ENCODE data around the gene MTCL1. TPM values are rescaled to one million over a fixed set of nuclear protein-coding genes. Genes with fewer than 3 reads are reported as not detected.

The MTCL1 gene
- total RNA-seq, 1 experiment from 2014 or later, result 22.7 TPM

DNA sequence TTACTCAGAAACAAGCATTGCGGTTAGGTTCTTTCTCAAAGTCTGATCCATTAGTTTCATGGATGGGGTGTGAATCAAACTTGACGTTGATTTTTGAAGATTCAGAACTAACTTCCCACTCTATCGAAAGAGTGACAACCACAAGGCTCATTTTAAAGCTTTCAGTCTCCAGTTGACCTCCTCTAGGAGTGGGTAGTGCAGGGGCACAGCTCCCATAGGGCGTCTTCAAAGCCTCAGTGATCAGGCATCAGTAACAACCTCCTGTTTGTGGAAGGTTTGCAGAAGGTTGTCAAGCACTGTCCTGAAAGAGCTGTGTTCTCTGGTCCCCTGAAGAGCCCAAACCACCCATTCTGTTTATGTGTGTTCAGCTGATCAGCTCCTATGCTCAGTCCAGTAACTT, 10.2 kb downstream of the MTCL1 start:
- ATAC-seq (no peak), DNase-seq (ENCODE audit: low read depth, low spot score) (no peak)
- Histone ChIP-seq H3K9ac (ENCODE audit: low read length) (no peak overlapping the region), H3K9me2 (ENCODE audit: insufficient read depth) (no peaks in the 10 kb centered on the region), H3K79me2 (ENCODE audit: insufficient read depth, low read length) (peaks cover 46% of the 10 kb centered on the region), H3K4me1 (ENCODE audit: control insufficient read depth in 1 of 2, insufficient read depth in 2 of 2, low read length in 2 of 2) (no peaks in the 10 kb centered on the region; a peak in 1 of 4 replicates), H3K4me3 (replicated peaks in 1 of 2; ENCODE audit: low read depth in 1 of 2, low read length in 2 of 2) (no peak overlapping the region), H2AFZ (ENCODE audit: low read depth, low read length, poor library complexity, severe bottlenecking) (no peak overlapping the region), H4K20me1 (ENCODE audit: insufficient read depth) (no peaks in the 10 kb centered on the region), H3K36me3 (ENCODE audit: control insufficient read depth in 1 of 2, insufficient read depth in 2 of 2, low read length in 2 of 2) (peaks cover 0 to 6% of the 10 kb centered on the region in 2 experiments; a peak in 2 of 4 replicates), H3K27me3 (ENCODE audit: insufficient read depth, low read length) (no peaks in the 10 kb centered on the region), H3K9me3 (ENCODE audit: control insufficient read depth in 1 of 2, insufficient read depth in 1 of 2, low read depth in 1 of 2, low read length in 2 of 2) (no peaks in the 10 kb centered on the region), H3K27ac (ENCODE audit: low read depth, low read length) (no peak overlapping the region), H3K4me2 (ENCODE audit: low read length) (no peak overlapping the region)
- POLR2A ChIA-PET, result no interaction called here
- CTCF ChIA-PET, result no interaction called here
- no TSS peak for BruUV-seq (replicated peaks)
- TF ChIP-seq EZH2phosphoT487 (IDR thresholded peaks at IDR 0.05; ENCODE audit: borderline replicate concordance) (no peak), JUND (IDR thresholded peaks at IDR 0.05) (no peak), RAD21 (IDR thresholded peaks at IDR 0.05; ENCODE audit: low read depth) (no peak), TCF7L2 (IDR thresholded peaks at IDR 0.05; ENCODE audit: borderline replicate concordance, extremely low read depth, insufficient read depth, insufficient read length) (no peak), ZNF274 (IDR thresholded peaks at IDR 0.05; ENCODE audit: low read depth, low read length) (no peak), EGR1 (IDR thresholded peaks at IDR 0.05; ENCODE audit: low read depth) (no peak), SP1 (IDR thresholded peaks at IDR 0.05; ENCODE audit: low read depth) (no peak), ELF1 (IDR thresholded peaks at IDR 0.05; ENCODE audit: borderline replicate concordance, low read depth) (no peak), POLR2A (IDR thresholded peaks at IDR 0.05; ENCODE audit: borderline replicate concordance, extremely low read depth, insufficient read depth, insufficient read length) (no peak), CBX3 (IDR thresholded peaks at IDR 0.05; ENCODE audit: low read depth) (no peak), CEBPB (IDR thresholded peaks at IDR 0.05; ENCODE audit: low read depth) (no peak), YY1 (IDR thresholded peaks at IDR 0.05; ENCODE audit: extremely low read depth, insufficient replicate concordance, low read depth, low read length) (no peak), ZFX (IDR thresholded peaks at IDR 0.05) (no peak), REST (IDR thresholded peaks at IDR 0.05; ENCODE audit: low read depth) (no peak)
- TF ChIP-seq, protein P1, sequence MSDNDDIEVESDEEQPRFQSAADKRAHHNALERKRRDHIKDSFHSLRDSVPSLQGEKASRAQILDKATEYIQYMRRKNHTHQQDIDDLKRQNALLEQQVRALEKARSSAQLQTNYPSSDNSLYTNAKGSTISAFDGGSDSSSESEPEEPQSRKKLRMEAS (IDR thresholded peaks at IDR 0.05), result no peak
- TF ChIP-seq, protein P2, sequence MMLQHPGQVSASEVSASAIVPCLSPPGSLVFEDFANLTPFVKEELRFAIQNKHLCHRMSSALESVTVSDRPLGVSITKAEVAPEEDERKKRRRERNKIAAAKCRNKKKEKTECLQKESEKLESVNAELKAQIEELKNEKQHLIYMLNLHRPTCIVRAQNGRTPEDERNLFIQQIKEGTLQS (IDR thresholded peaks at IDR 0.05), result no peak
- intact Hi-C loops (cut with micrococcal nuclease), result no loop called here
- RAD21 ChIA-PET (ENCODE audit: low non-redundant PET in 1 of 2, low total read pairs in 2 of 2, uncharacterized antibody in 2 of 2, unreplicated experiment in 2 of 2), result no interaction called here

Data from HCT116 (cell line).